Activated T-helper 17 cell treated with anti-CD3 and anti-CD28 coated beads, Interleukin-2, amount 50 U/mL, for 72 hours (primary cell): ENCODE data around the gene SUPT3H. TPM values are rescaled to one million over a fixed set of nuclear protein-coding genes. Genes with fewer than 3 reads are reported as not detected.

Experiments used
- ATAC-seq: fragments of 150-1000 bp; cut with Tn5 transposase; replicated peaks from 2 replicates; pipeline ENCODE4 v1.10.0; 2021; ENCODE audit warnings: mild to moderate bottlenecking, moderate library complexity
- H3K27ac Mint-ChIP-seq: one replicate; pipeline ENCODE4 v1.8.0; 2022; ENCODE audit warnings: mixed read lengths
- H3K27me3 Mint-ChIP-seq: one replicate; pipeline ENCODE4 v1.8.0; 2022; ENCODE audit warnings: mixed read lengths
- H3K36me3 Mint-ChIP-seq: one replicate; pipeline ENCODE4 v1.8.0; 2022; ENCODE audit warnings: low read depth, mild to moderate bottlenecking, mixed read lengths
- H3K4me1 Mint-ChIP-seq: one replicate; pipeline ENCODE4 v1.8.0; 2022; ENCODE audit warnings: mixed read lengths
- H3K4me3 Mint-ChIP-seq: one replicate; pipeline ENCODE4 v1.8.0; 2022; ENCODE audit warnings: mild to moderate bottlenecking, mixed read lengths
- H3K9me3 Mint-ChIP-seq: one replicate; pipeline ENCODE4 v1.8.0; 2022; ENCODE audit warnings: mixed read lengths
- total RNA-seq, 2 donors: library from RNA; stranded (reverse); gene quantifications; one replicate each; pipeline ENCODE4 v1.2.3, GENCODE V29; 2022

Gene SUPT3H
- total RNA-seq, 2 donors from 2014 or later = 12.1 to 20.0 TPM

DNA sequence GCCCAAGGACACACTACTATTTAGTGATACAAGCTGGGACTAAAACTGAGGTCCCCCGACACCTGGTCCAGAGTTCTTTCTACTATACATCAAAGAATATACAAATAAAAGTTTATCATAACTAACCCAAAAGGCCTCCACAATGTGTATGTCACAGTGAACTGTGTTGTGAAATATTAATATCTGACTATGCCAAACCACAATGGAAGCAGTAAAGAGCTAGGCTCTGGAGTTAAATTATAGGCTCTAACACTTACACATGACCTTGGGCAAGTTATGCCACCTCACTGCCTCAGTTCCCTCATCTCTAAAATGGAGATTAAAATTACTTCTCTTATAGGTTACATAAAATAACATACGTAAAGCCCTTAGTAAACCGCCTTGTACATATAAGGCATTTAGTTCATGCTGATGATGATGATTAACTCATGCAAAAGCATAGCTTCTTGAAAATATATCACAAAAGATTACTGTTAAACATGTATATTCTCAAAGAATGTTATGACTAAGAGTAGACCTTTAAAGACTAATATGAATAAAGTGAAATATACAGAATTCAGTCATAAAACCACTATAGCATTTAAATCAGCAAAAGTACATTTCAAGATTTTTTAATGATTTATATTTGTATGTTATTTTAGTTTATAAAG lies 5.7 kb downstream of the SUPT3H start:
- Mint-ChIP-seq H3K27ac (peak overlapping the region; percentile 53), H3K4me1 (peaks cover 25% of the 10 kb centered on the region), H3K4me3 (peak overlapping the region; percentile 28), H3K9me3 (no peaks in the 10 kb centered on the region), H3K36me3 (peaks cover 11% of the 10 kb centered on the region), H3K27me3 (no peaks in the 10 kb centered on the region)
- peak; percentile 78 for ATAC-seq

DNA sequence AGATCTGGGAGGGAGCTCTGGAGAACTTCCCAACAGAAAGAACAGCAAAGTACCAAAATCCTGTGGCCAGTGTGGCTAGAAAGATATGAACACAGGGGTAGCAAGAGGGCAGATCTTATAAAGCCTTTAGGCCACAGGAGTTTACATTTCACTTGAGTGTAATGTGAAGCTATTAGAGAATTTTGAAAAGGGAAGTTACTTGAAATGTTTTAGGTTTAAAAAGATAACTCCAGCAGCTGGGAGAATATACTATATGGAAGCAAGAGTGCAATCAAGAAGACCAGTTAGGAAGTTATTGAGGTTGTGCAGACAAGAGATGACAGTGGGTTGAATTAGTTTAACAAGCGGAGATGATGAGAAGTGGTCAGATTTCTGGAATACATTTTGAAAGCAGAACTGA lies 7.9 kb downstream of the SUPT3H start:
- no peaks in the 10 kb centered on the region for H3K9me3 Mint-ChIP-seq
- peaks cover 21% of the 10 kb centered on the region for H3K4me1 Mint-ChIP-seq
- H3K27me3 Mint-ChIP-seq = no peaks in the 10 kb centered on the region
- no peak overlapping the region for H3K4me3 Mint-ChIP-seq
- no peak overlapping the region for H3K27ac Mint-ChIP-seq
- peaks cover 11% of the 10 kb centered on the region for H3K36me3 Mint-ChIP-seq
- no peak for ATAC-seq

DNA sequence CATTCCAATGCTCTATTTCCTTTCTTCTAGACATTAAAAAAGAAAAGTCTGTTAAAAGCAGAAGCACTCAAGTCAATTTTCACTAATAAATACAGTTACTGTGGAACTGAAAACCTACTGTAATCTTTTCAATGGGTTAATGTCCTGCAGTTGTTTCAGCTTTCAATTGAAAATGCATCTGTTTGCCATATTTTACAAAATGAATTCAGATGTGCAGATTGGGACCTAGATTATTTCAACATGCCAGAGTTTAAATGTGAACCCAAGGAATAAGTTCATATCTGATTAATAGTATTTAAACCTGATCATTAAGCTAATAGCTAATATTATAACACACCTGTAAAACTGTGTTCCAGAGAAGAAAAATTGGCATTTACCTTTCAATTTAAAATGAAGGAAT lies 9.7 kb downstream of the SUPT3H start:
- Mint-ChIP-seq H3K9me3 (no peaks in the 10 kb centered on the region), H3K27me3 (no peaks in the 10 kb centered on the region), H3K4me3 (no peak overlapping the region), H3K36me3 (peaks cover 17% of the 10 kb centered on the region), H3K4me1 (peaks cover 17% of the 10 kb centered on the region), H3K27ac (no peak overlapping the region)
- ATAC-seq = no peak

DNA sequence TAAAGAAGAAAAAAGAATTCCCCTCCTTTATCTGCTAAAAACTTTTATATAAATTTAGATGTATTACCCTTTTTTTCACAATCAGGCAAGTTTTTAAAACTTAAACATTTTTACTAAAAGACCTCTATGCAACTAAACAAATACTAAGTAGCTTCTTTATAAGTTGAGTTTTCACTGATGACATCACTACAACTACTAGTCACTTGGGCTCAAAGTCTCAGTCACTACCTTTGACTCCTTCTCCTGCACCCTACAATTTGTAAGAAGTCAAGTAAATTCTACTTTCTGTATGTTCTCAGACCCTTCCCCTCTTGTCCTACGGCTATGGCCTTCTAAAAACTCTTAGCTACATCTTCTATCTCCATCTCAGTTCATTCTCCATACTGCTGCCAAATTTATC lies 11.2 kb downstream of the SUPT3H start:
- no peak for ATAC-seq
- Mint-ChIP-seq H3K4me3 (no peak overlapping the region), H3K9me3 (no peaks in the 10 kb centered on the region), H3K27me3 (no peaks in the 10 kb centered on the region), H3K27ac (no peak overlapping the region), H3K36me3 (peaks cover 29% of the 10 kb centered on the region), H3K4me1 (peaks cover 12% of the 10 kb centered on the region)

DNA sequence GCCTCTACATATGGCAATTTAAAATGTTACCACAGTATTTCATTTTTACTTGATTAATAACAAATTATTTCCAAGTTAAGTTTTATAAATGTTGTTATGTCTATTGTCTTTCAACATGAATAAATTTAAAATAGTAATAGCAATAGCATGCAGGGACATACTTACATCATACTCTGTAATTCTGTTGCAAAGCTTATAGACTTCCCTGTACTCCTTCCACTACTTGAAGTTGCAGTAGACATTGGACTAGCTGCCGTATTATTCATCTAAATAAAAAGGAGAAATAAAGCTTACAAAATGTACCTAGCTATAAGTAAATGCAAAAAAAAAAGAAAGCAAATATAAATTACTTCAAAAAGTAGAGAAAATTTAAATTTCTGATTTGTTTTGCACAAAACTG lies 12.7 kb downstream of the SUPT3H start:
- peaks cover 11% of the 10 kb centered on the region for H3K4me1 Mint-ChIP-seq
- peaks cover 38% of the 10 kb centered on the region for H3K36me3 Mint-ChIP-seq
- no peaks in the 10 kb centered on the region for H3K9me3 Mint-ChIP-seq
- no peak overlapping the region for H3K27ac Mint-ChIP-seq
- no peak overlapping the region for H3K4me3 Mint-ChIP-seq
- ATAC-seq = no peak
- H3K27me3 Mint-ChIP-seq = no peaks in the 10 kb centered on the region

DNA sequence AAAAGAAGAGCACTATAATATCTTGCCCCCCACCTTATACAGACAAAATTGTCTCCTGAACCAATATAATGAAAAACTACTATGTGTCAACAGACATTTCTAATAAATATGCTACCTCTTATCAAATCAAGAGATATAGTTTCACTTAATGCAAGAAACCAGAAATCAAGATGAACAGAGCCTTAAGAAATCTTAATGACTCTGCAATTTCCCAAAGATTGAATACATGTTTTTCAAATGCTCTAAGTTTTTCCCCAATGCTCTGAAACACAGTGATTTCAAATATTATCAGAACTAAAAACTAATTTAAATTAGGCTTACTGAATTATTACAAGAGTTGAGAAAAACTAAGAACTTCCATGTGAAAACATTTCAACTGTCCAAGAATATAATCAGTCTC lies 13.3 kb downstream of the SUPT3H start:
- H3K9me3 Mint-ChIP-seq = no peaks in the 10 kb centered on the region

DNA sequence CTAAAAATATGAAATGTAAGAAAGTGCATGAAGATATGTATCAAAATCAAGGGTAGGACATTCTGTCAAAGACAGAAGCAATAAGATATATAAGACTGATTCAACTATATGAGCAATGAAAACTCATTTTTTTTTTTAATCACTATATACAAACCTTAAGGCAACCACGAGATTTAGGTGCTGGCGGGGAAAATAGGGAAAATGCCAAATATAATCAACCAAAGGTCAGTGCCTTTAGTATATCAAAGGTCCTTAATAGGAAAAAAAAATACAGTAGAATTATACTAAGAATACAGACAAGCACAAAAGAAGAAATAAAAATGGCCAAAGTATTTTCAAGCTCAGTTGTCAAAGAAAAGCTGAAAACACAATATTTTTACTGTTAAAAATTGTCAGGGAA lies 24.1 kb downstream of the SUPT3H start:
- no peak for ATAC-seq
- Mint-ChIP-seq H3K27me3 (no peaks in the 10 kb centered on the region), H3K9me3 (no peaks in the 10 kb centered on the region), H3K27ac (no peak overlapping the region), H3K36me3 (peaks cover 28% of the 10 kb centered on the region), H3K4me1 (no peaks in the 10 kb centered on the region), H3K4me3 (no peak overlapping the region)

More for the DNA sequence above, 13.3 kb downstream of the SUPT3H start:
- ATAC-seq = no peak
- no peak overlapping the region for H3K27ac Mint-ChIP-seq
- no peaks in the 10 kb centered on the region for H3K27me3 Mint-ChIP-seq
- peaks cover 6% of the 10 kb centered on the region for H3K4me1 Mint-ChIP-seq
- H3K36me3 Mint-ChIP-seq = peaks cover 32% of the 10 kb centered on the region
- no peak overlapping the region for H3K4me3 Mint-ChIP-seq

DNA sequence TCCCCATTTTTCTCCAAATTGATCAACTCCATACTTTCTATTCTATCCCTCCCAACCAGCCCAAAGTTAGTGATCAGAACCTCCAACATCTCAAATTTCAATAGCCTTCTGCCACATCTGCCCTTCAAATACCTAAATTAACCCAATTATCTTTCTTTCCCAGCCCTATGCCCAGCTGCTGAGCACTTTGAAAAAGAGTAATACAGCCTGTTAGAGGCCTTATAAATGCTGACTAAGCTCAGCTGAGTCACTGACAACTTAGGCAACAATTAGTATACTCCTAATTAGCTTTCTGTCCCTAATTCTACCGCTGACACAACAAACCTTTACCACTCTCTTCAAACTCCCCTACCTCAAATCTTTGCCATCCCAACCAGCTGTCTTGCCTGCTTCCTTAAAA lies 26.1 kb downstream of the SUPT3H start:
- H3K9me3 Mint-ChIP-seq = no peaks in the 10 kb centered on the region
- peaks cover 28% of the 10 kb centered on the region for H3K36me3 Mint-ChIP-seq
- peak overlapping the region; percentile 14 for H3K27ac Mint-ChIP-seq

DNA sequence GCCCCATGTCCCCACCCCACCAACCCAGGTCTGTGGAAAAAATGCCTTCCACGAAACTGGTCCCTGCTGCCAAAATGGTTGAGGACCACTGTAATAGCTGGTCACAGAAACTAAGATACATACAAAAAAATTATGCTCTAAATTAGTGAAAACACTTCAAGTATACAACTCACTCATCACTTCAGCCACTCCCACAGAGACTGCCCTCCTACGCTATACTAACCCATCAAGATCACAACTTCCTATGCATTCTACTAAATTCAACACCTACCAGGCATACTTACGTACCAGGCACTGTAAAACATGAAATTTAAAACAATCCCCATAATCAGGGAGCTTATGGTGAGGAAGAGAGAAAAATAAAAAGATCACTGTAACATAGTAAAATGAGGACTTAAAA lies 26.7 kb downstream of the SUPT3H start:
- peaks cover 28% of the 10 kb centered on the region for H3K36me3 Mint-ChIP-seq
- H3K9me3 Mint-ChIP-seq = no peaks in the 10 kb centered on the region
- H3K27ac Mint-ChIP-seq = no peak overlapping the region
- H3K27me3 Mint-ChIP-seq = no peaks in the 10 kb centered on the region
- no peak for ATAC-seq
- no peaks in the 10 kb centered on the region for H3K4me1 Mint-ChIP-seq
- no peak overlapping the region for H3K4me3 Mint-ChIP-seq

More for the DNA sequence above, 26.1 kb downstream of the SUPT3H start:
- Mint-ChIP-seq H3K27me3 (no peaks in the 10 kb centered on the region), H3K4me3 (no peak overlapping the region), H3K4me1 (no peaks in the 10 kb centered on the region)
- no peak for ATAC-seq

DNA sequence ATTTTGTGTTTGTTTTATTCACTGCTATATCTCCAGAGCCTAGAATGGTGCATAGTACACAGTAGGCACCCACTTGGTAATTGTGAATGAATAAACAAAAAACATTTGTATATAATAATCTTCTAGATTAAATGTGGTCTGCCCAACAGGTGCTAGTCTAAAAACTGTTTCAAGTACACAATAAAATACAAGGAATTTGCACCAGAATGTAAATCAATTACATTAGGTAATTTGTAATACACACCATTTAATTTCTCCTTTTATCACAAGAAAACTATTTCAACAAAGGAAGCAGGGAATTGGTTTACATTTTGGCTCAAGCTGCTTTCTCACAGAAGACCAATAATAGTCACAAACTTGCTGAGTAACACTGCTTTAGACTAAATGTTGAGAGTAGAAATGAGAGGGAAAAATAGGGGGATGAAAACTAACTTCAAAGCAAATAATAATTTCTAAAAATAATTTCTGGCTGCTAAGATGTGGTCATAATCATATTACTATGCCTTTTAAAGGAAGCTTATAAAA lies 27.5 kb downstream of the SUPT3H start:
- Mint-ChIP-seq H3K4me1 (no peaks in the 10 kb centered on the region), H3K9me3 (no peaks in the 10 kb centered on the region), H3K27ac (no peak overlapping the region), H3K4me3 (no peak overlapping the region), H3K27me3 (no peaks in the 10 kb centered on the region), H3K36me3 (peaks cover 28% of the 10 kb centered on the region)
- no peak for ATAC-seq

DNA sequence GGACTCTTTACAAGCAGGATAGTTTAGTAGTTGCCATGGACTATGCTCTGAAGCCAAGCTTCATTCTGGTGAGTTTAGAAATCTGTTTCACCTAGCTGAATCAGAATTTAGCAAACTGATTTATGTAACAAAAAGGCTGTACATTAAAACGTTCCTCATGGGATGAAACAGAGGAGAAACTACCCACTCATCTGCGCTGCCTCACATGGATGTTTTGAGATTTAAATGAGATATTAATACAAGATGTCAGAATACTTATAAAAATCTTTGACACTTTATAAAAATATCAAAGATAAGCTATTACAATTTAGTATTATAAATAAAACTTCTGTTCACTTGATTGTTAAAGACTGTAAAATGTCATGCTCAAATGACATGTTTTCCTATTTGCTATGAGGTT lies 32.8 kb downstream of the SUPT3H start:
- H3K36me3 Mint-ChIP-seq = no peaks in the 10 kb centered on the region
- no peak overlapping the region for H3K4me3 Mint-ChIP-seq
- H3K4me1 Mint-ChIP-seq = peaks cover 5% of the 10 kb centered on the region
- ATAC-seq = no peak
- no peaks in the 10 kb centered on the region for H3K9me3 Mint-ChIP-seq
- H3K27ac Mint-ChIP-seq = no peak overlapping the region
- H3K27me3 Mint-ChIP-seq = no peaks in the 10 kb centered on the region

DNA sequence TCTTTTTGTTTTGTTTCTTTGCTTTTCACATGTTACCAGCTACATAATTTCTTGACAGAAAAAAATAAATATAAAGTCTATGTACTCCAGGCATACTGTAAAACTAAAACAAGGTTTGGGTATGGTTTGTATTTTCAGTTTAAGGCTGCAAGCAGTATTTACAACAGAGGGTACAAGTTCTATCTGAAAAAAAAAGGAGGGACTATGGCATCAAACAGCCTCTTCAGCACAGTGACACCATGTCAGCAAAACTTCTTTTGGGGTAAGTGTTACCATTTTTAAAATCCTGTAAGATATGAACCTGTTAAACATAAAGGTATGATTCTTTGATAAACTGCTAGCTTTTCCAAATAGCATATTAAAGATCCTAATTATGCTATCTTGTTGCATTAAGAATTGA lies 49.2 kb downstream of the SUPT3H start:
- no peak for ATAC-seq
- Mint-ChIP-seq H3K4me3 (no peak overlapping the region), H3K27me3 (no peaks in the 10 kb centered on the region), H3K36me3 (no peaks in the 10 kb centered on the region), H3K27ac (no peak overlapping the region), H3K9me3 (no peaks in the 10 kb centered on the region), H3K4me1 (peaks cover 6% of the 10 kb centered on the region)

DNA sequence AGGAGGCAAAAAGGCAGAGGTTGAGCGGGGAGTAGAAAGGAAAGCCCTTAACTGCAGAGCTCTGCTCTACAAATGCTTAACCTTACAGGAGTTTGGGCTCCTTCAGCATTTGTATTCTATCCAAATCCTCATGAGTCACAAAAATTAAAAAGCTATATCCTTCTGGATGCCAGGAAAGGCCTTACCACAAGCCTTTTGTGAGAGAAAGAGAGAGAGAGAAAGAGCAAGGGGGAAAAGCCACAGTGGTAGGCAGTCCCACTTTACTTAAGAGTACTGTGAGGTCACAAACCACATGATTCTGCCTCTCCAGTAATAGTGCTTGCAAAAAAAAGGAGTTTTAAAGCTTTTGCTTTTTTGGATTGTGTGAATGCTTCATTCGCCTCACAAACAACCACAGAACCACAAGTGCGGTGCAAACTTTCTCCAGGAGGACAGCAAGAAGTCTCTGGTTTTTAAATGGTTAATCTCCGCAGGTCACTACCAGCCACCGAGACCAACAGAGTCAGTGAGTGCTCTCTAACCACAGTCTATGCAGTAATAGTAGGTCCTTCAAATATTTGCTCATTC lies 49.7 kb downstream of the SUPT3H start, which contains the start of gene RUNX2:
Gene RUNX2, plus strand, starts transcription at position 375 of the 567 bp plus-strand sequence. CDS start 397 bp downstream, outside the sequence.
- no peak within 1 kb of the TSS for H3K4me3 Mint-ChIP-seq
- no peaks in the 10 kb centered on the region for H3K9me3 Mint-ChIP-seq
- ATAC-seq = peak; percentile 35
- no peaks in the 10 kb centered on the region for H3K36me3 Mint-ChIP-seq
- no peaks in the 10 kb centered on the region for H3K27me3 Mint-ChIP-seq
- no peak within 1 kb of the TSS for H3K27ac Mint-ChIP-seq
- H3K4me1 Mint-ChIP-seq = peaks cover 10% of the 10 kb centered on the region

DNA sequence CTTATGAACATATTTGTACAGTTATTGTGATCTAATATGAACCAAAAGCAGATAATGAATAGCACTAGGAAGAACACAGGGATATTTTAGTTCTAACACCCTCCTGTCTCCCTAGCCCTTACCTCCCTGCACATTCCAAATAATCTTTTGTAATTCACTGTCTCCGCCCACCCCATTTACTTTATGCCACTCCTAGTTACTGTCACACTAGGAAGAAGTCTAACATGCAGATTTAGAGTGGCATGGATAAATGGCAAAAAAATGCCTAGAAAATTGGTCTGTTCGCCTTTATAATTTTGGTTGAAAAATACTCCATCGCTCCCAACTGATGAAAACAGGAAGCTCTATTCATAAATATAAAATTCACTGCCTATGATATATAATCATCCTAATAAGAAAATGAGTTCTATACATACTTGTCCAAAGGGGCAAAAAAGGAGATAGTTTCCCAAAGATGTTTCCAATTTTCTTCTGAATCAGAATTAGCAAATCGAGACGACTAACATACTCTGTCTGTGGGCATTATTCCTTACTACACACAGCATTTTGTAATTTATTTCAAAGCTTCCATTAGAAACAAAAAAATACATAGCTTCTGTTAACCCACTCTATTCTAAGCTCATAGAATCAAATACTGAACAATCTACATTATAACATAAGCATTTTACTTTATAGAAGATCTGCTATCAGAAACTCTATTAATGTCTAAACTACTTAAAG lies 50.9 kb downstream of the SUPT3H start:
- Mint-ChIP-seq H3K36me3 (no peaks in the 10 kb centered on the region), H3K27ac (no peak overlapping the region), H3K9me3 (no peaks in the 10 kb centered on the region), H3K27me3 (no peaks in the 10 kb centered on the region), H3K4me1 (peaks cover 12% of the 10 kb centered on the region), H3K4me3 (no peak overlapping the region)
- ATAC-seq = no peak
